H1 (cell line): ENCODE measurements around the gene CHAT. TPM values are rescaled to one million over a fixed set of nuclear protein-coding genes. Genes with fewer than 3 reads are reported as not detected.

ENCODE experiments used
- CTCF ChIA-PET: fragments of 300-600 bp; sonication (Branson Sonifier 250); formaldehyde crosslinking; loops from one replicate; lab custom pipeline; 2021; ENCODE audit not compliant: partially characterized antibody; lab: Charles Lee
- POLR2A ChIA-PET: fragments of 300-600 bp; sonication (Branson Sonifier 250); formaldehyde crosslinking; loops from one replicate; lab custom pipeline; 2021; ENCODE audit warnings: inconsistent platforms; ENCODE audit not compliant: partially characterized antibody; lab: Charles Lee
- DNase-seq, 2 experiments: peaks; one replicate each; pipeline versions ENCODE4 v3.0.0 to v3.0.0-alpha.2; 2010 to 2022; ENCODE audit warnings: low spot score in 2 of 2, low read depth in 1 of 2, mixed read lengths in 1 of 2
- FAIRE-seq: peaks from 2 replicates; lab custom pipeline; 2011; peaks lifted over from hg19 to GRCh38; lab: Jason Lieb, UNC
- H2AFZ ChIP-seq: 2 replicates; pipeline ENCODE4 v1.8.1; 2012; ENCODE audit warnings: low read length, inconsistent platforms
- H2AK5ac ChIP-seq: 2 replicates; pipeline ENCODE4 v1.6.1; 2013; ENCODE audit warnings: low read depth, low read length
- H2BK120ac ChIP-seq: replicated peaks from 2 replicates; pipeline ENCODE3; 2013; ENCODE audit warnings: low read depth, low read length, inconsistent platforms
- H2BK12ac ChIP-seq: 2 replicates; pipeline ENCODE4 v1.6.1; 2013; ENCODE audit warnings: low read depth, low read length
- H2BK15ac ChIP-seq: 2 replicates; pipeline ENCODE4 v1.6.1; 2013; ENCODE audit warnings: low read length
- H2BK20ac ChIP-seq: 2 replicates; pipeline ENCODE4 v1.6.1; 2013; ENCODE audit warnings: low read length
- H2BK5ac ChIP-seq: 2 replicates; pipeline ENCODE4 v1.6.1; 2013; ENCODE audit warnings: low read depth, low read length
- H3K14ac ChIP-seq: 2 replicates; pipeline ENCODE4 v1.6.1; 2013; ENCODE audit warnings: inconsistent platforms; ENCODE audit not compliant: insufficient read length
- H3K18ac ChIP-seq: 2 replicates; pipeline ENCODE4 v1.6.1; 2013; ENCODE audit warnings: low read length; ENCODE audit errors: extremely low read depth
- H3K23ac ChIP-seq: 2 replicates; pipeline ENCODE4 v1.6.1; 2013; ENCODE audit warnings: inconsistent platforms; ENCODE audit not compliant: insufficient read length
- H3K23me2 ChIP-seq: 2 replicates; pipeline ENCODE4 v1.6.1; 2013; ENCODE audit warnings: low read depth, low read length
- H3K27ac ChIP-seq: 2 replicates; pipeline ENCODE4 v1.6.1; 2011; ENCODE audit warnings: low read depth, low read length, inconsistent platforms
- H3K27me3 ChIP-seq, 4 experiments: replicated peaks in 1 of 4; 1 replicate in 1 of 4; 2 replicates in 3 of 4; pipeline versions ENCODE4 v1.6.1 to v1.8.1; 2011 to 2013; ENCODE audit warnings: low read length in 3 of 4, mild to moderate bottlenecking in 3 of 4, inconsistent platforms in 2 of 4, mixed read lengths in 2 of 4, moderate library complexity in 1 of 4; ENCODE audit not compliant: control insufficient read depth in 3 of 4, insufficient read depth in 3 of 4; ENCODE audit errors: extremely low read depth in 1 of 4
- H3K36me3 ChIP-seq, 4 experiments: 2 replicates each; pipeline versions ENCODE4 v1.6.1 to v1.8.1; 2011 to 2013; ENCODE audit warnings: mild to moderate bottlenecking in 4 of 4, low read length in 3 of 4, moderate library complexity in 2 of 4, control low read depth in 1 of 4, inconsistent platforms in 1 of 4; ENCODE audit not compliant: insufficient read depth in 4 of 4, control insufficient read depth in 2 of 4
- H3K4ac ChIP-seq: replicated peaks from 2 replicates; pipeline ENCODE3; 2013; ENCODE audit warnings: low read length, low read depth, mixed read lengths, inconsistent platforms; ENCODE audit not compliant: insufficient read length
- H3K4me1 ChIP-seq, 4 experiments: replicated peaks in 1 of 4; 1 replicate in 1 of 4; 2 replicates in 3 of 4; pipeline versions ENCODE4 v1.6.1 to v1.8.1; 2011 to 2013; ENCODE audit warnings: low read length in 3 of 4, inconsistent platforms in 2 of 4, mixed read lengths in 1 of 4; ENCODE audit not compliant: insufficient read depth in 4 of 4, control insufficient read depth in 3 of 4
- H3K4me2 ChIP-seq, 2 experiments: 2 replicates each; pipeline versions ENCODE4 v1.6.1 to v1.8.1; 2011 to 2013; ENCODE audit warnings: low read depth in 2 of 2, low read length in 2 of 2, control low read depth in 1 of 2, inconsistent platforms in 1 of 2, mild to moderate bottlenecking in 1 of 2; ENCODE audit not compliant: insufficient read depth in 1 of 2
- H3K4me3 ChIP-seq, 4 experiments: fragments of 200-600, 300-600 bp in 1 of 4; sonication (generic), shearing (Covaris generic), sonication (Bioruptor Twin) in 1 of 4; 2 replicates each; pipeline versions ENCODE4 v1.5.1 to v1.8.1; 2011 to 2016; ENCODE audit warnings: low read length in 4 of 4, low read depth in 3 of 4, control low read depth in 2 of 4, inconsistent platforms in 2 of 4, mild to moderate bottlenecking in 2 of 4, mixed read lengths in 1 of 4, moderate library complexity in 1 of 4; ENCODE audit not compliant: insufficient read depth in 2 of 4; ENCODE audit errors: extremely low read depth in 1 of 4
- H3K56ac ChIP-seq: replicated peaks from 2 replicates; pipeline ENCODE3; 2013; ENCODE audit warnings: low read depth, mild to moderate bottlenecking, mixed read lengths, low read length, inconsistent platforms; ENCODE audit not compliant: insufficient read length
- H3K79me1 ChIP-seq: 2 replicates; pipeline ENCODE4 v1.6.1; 2013; ENCODE audit warnings: low read depth, low read length, control low read depth
- H3K79me2 ChIP-seq, 2 experiments: 2 replicates each; pipeline versions ENCODE4 v1.6.1 to v1.8.1; 2012 to 2013; ENCODE audit warnings: low read length in 2 of 2, mild to moderate bottlenecking in 2 of 2, inconsistent platforms in 1 of 2; ENCODE audit not compliant: insufficient read depth in 2 of 2, control insufficient read depth in 1 of 2
- H3K9ac ChIP-seq, 4 experiments: replicated peaks in 1 of 4; 1 replicate in 1 of 4; 2 replicates in 3 of 4; pipeline versions ENCODE4 v1.6.1 to v1.8.1; 2011 to 2013; ENCODE audit warnings: low read depth in 3 of 4, low read length in 3 of 4, control low read depth in 2 of 4, mild to moderate bottlenecking in 2 of 4, moderate library complexity in 2 of 4, inconsistent platforms in 1 of 4; ENCODE audit errors: extremely low read depth in 1 of 4
- H3K9me3 ChIP-seq, 2 experiments: 2 replicates each; pipeline versions ENCODE4 v1.6.1 to v1.8.1; 2012 to 2013; ENCODE audit warnings: mild to moderate bottlenecking in 2 of 2, moderate library complexity in 2 of 2, control low read depth in 1 of 2, inconsistent platforms in 1 of 2, low read depth in 1 of 2, low read length in 1 of 2, mixed read lengths in 1 of 2; ENCODE audit not compliant: insufficient read depth in 2 of 2
- H4K20me1 ChIP-seq, 2 experiments: replicated peaks in 1 of 2; 2 replicates each; pipeline versions ENCODE3 to v1.8.1; 2011 to 2013; ENCODE audit warnings: inconsistent platforms in 2 of 2, low read length in 2 of 2, mild to moderate bottlenecking in 1 of 2; ENCODE audit not compliant: insufficient read depth in 2 of 2, control insufficient read depth in 1 of 2
- H4K5ac ChIP-seq: 2 replicates; pipeline ENCODE4 v1.6.1; 2013; ENCODE audit warnings: low read length, low read depth, mixed read lengths, inconsistent platforms; ENCODE audit not compliant: insufficient read length
- H4K8ac ChIP-seq: 2 replicates; pipeline ENCODE4 v1.8.0; 2013; ENCODE audit warnings: mild to moderate bottlenecking, moderate library complexity, low read length, inconsistent platforms; ENCODE audit not compliant: insufficient read depth; ENCODE audit errors: extremely low read depth
- H4K91ac ChIP-seq: replicated peaks from 2 replicates; pipeline ENCODE3; 2013; ENCODE audit warnings: low read length, mixed read lengths, inconsistent platforms; ENCODE audit not compliant: insufficient read length
- CBX5 ChIP-seq: fragments of 300-800, 300-1000 bp; sonication (generic); IDR thresholded peaks from 2 replicates; pipeline ENCODE4 v1.7.1; 2016; ENCODE audit warnings: antibody characterized with exemption, low read length, low read depth
- CTCF ChIP-seq, 3 experiments: IDR thresholded peaks; 1 replicate in 2 of 3; 2 replicates in 1 of 3; pipeline versions ENCODE4 v1.5.1 to v1.6.1; 2011; ENCODE audit warnings: low read length in 3 of 3, mild to moderate bottlenecking in 3 of 3, inconsistent platforms in 2 of 3, low read depth in 1 of 3, moderate library complexity in 1 of 3; ENCODE audit not compliant: insufficient read depth in 1 of 3; ENCODE audit errors: control extremely low read depth in 1 of 3
- JUND ChIP-seq: IDR thresholded peaks from 2 replicates; pipeline ENCODE4 v1.6.1; 2011; ENCODE audit warnings: mild to moderate bottlenecking, improper control_type of control experiment, low read length
- POU5F1 ChIP-seq: IDR thresholded peaks from 2 replicates; pipeline ENCODE4 v1.6.1; 2011; ENCODE audit warnings: low read depth, mild to moderate bottlenecking, low read length, moderate library complexity
- RAD21 ChIP-seq, 2 experiments: IDR thresholded peaks in 1 of 2; conservative IDR thresholded peaks in 1 of 2; 2 replicates each; pipeline ENCODE4 v1.6.1; 2011; ENCODE audit warnings: low read depth in 2 of 2, low read length in 2 of 2, improper control_type of control experiment in 1 of 2, inconsistent platforms in 1 of 2, mild to moderate bottlenecking in 1 of 2, moderate library complexity in 1 of 2
- RFX5 ChIP-seq: IDR thresholded peaks from 2 replicates; pipeline ENCODE4 v1.6.1; 2011; ENCODE audit warnings: low read depth, low read length, improper control_type of control experiment, borderline replicate concordance
- WGBS, 2 experiments: shearing (Covaris generic) in 1 of 2; methylation state at CpG; one replicate each; pipeline versions ENCODE4 v1.1.6 to v1.1.7; 2013 to 2015; ENCODE audit warnings: low lambda C conversion rate in 2 of 2, mixed read lengths in 2 of 2, inconsistent platforms in 1 of 2, low coverage in 1 of 2, missing lambda C conversion rate in 1 of 2; ENCODE audit not compliant: insufficient replicate concordance in 2 of 2, insufficient coverage in 1 of 2, insufficient read length in 1 of 2; ENCODE audit errors: extremely low coverage in 1 of 2, missing lambda C conversion rate in 1 of 2; 5-methylcytosine and 5-hydroxymethylcytosine counted together
- polyA plus RNA-seq, 7 experiments: library from polyadenylated mRNA; depleted of rRNA in 3 of 7; stranded (reverse) in 5 of 7; unstranded in 2 of 7; fragments of >200 nt in 5 of 7; fragments of 200-250 nt in 2 of 7; gene quantifications; 1 replicate in 5 of 7; 2 replicates in 1 of 7; 4 replicates in 1 of 7; pipeline versions ENCODE4 v1.2.1 to v1.2.3, GENCODE V29; 2011 to 2013; ENCODE audit warnings: missing spikeins in 2 of 7, mixed read lengths in 2 of 7
- total RNA-seq: library from RNA; stranded (reverse); fragmentation: NEBNext Ultra II Directional; extraction: Animal tissue kit (Norgen Biotek cat#: 25700); gene quantifications from 2 replicates; pipeline ENCODE4 v1.2.1, GENCODE V29; 2021

CHAT gene
- total and polyA plus RNA-seq, 2 of the 8 experiments (the other 6 are each of a cell fraction or from before 2014, with no cell fraction given): not detected

- DNase-seq: peak in 1 of 2 experiments; percentile 77
- no peak overlapping the region for H2BK120ac ChIP-seq
- peaks cover 0 to 4% (median under 1%) of the 10 kb centered on the region in 4 experiments; a peak in 2 of 7 replicates for H3K4me1 ChIP-seq
- H4K5ac ChIP-seq: no peak overlapping the region
- 15% methylated on average over 6 of the region's 6 CpGs; no CpG with 5 or more reads in 1 of the 2 experiments for WGBS, 2 experiments
- no peaks in the 10 kb centered on the region for H4K20me1 ChIP-seq
- no peak overlapping the region for H2BK15ac ChIP-seq
- H2BK20ac ChIP-seq: no peak overlapping the region
- H3K18ac ChIP-seq: no peak overlapping the region
- H3K23ac ChIP-seq: no peak overlapping the region
- no peak overlapping the region for H3K14ac ChIP-seq
- no peak overlapping the region for H3K56ac ChIP-seq
- H3K4me3 ChIP-seq: no peak overlapping the region
- peak; percentile 93 for FAIRE-seq
- no peak overlapping the region for H3K4ac ChIP-seq
- H2BK12ac ChIP-seq: no peak overlapping the region; the same call in 1 of the 2 replicates
- H3K79me2 ChIP-seq: no peaks in the 10 kb centered on the region
- 0 out of 2 replicates have a peak overlapping the region, but pooled peaks have one; percentile 63 for H2AFZ ChIP-seq
- H2BK5ac ChIP-seq: no peak overlapping the region
- TF ChIP-seq POU5F1 (no peak), CTCF (IDR thresholded peaks at IDR 0.05; ENCODE audit: control extremely low read depth in 1 of 3, insufficient read depth in 1 of 3, low read depth in 1 of 3, low read length in 3 of 3) (peak; percentile 65 to 88 (median 80)), CBX5 (no peak), JUND (no peak), RAD21 (IDR thresholded peaks at IDR 0.05 in 1 of 2, conservative IDR thresholded peaks at IDR 0.05 in 1 of 2; ENCODE audit: low read depth in 2 of 2, low read length in 2 of 2) (peak; percentile 96), RFX5 (no peak)
- no peak overlapping the region; a peak in 1 of 4 replicates for H3K4me2 ChIP-seq
- H3K27ac ChIP-seq: no peak overlapping the region
- no peaks in the 10 kb centered on the region for H3K79me1 ChIP-seq
- no peaks in the 10 kb centered on the region for H3K9me3 ChIP-seq
- H3K36me3 ChIP-seq: no peaks in the 10 kb centered on the region
- ChIA-PET CTCF (interaction anchor here (0.7 to 4.6 kb wide), 26 partner anchors 11 to 237 kb away, joined by 3 to 36 read pairs (median 4); partner anchors contain the start of genes CHAT and ERCC6), POLR2A (no interaction called here)
- H3K9ac ChIP-seq: no peak overlapping the region
- no peak overlapping the region for H2AK5ac ChIP-seq
- H4K8ac ChIP-seq: no peak overlapping the region
- no peak overlapping the region for H4K91ac ChIP-seq
- no peaks in the 10 kb centered on the region for H3K23me2 ChIP-seq
- peaks cover 0 to 7% (median 0%) of the 10 kb centered on the region in 4 experiments; a peak in 3 of 7 replicates for H3K27me3 ChIP-seq
These were observed 19.2 kb upstream of the CHAT start for GRCh38 chr10:49594594-49594993.
